Prostate gland (tissue), 2 donors: ENCODE results near the gene LIN9.

ENCODE experiments used
- CTCF ChIP-seq, 4 experiments: fragments of 200-600 bp in 2 of 4; fragments of 450-650 bp in 2 of 4; sonication (generic) in 2 of 4; IDR thresholded peaks; 1 replicate in 3 of 4; 2 replicates in 1 of 4; pipeline ENCODE4 v1.5.1; 2016 to 2019; ENCODE audit warnings: antibody characterized with exemption in 4 of 4, mild to moderate bottlenecking in 2 of 4, moderate library complexity in 2 of 4
- POLR2A ChIP-seq: fragments of 450-650 bp; IDR thresholded peaks from one replicate; pipeline ENCODE4 v1.6.1; 2016; ENCODE audit warnings: antibody characterized with exemption, mild to moderate bottlenecking
- POLR2AphosphoS5 ChIP-seq: sonication (generic); formaldehyde crosslinking; IDR thresholded peaks from one replicate; pipeline ENCODE4 v1.6.1; 2017; ENCODE audit warnings: antibody characterized with exemption

- TF ChIP-seq CTCF (IDR thresholded peaks at IDR 0.05) (no peak), POLR2A (no peak), POLR2AphosphoS5 (no peak)
Observed at GRCh38 chr1:226203240-226203639, 105.7 kb downstream of the LIN9 start.
